EL (cell line): ENCODE measurements around the gene GRM7.

ENCODE experiments used
- DNase-seq: peaks from one replicate; pipeline ENCODE4 v3.0.0-alpha.2; 2016

The GRM7 gene

GRCh38 chr3:7160689-7161088 lies 299.8 kb downstream of the GRM7 start:
- DNase-seq, result no peak

GRCh38 chr3:7166460-7166859 lies 305.5 kb downstream of the GRM7 start:
- no peak for DNase-seq

- no peak for DNase-seq
Measured at GRCh38 chr3:7171493-7171892, 310.6 kb downstream of the GRM7 start.

- no peak for DNase-seq
Measured at GRCh38 chr3:7172996-7173395, 312.1 kb downstream of the GRM7 start.

- DNase-seq, result no peak
Measured at GRCh38 chr3:7188551-7188950, 327.6 kb downstream of the GRM7 start.

- no peak for DNase-seq
Measured at GRCh38 chr3:7190095-7190494, 329.2 kb downstream of the GRM7 start.

- DNase-seq, result no peak
Measured at GRCh38 chr3:7193269-7193668, 332.4 kb downstream of the GRM7 start.

- DNase-seq, result no peak
Measured at GRCh38 chr3:7194071-7194835, 333.3 kb downstream of the GRM7 start.

- no peak for DNase-seq
Measured at GRCh38 chr3:7195934-7196333, 335.0 kb downstream of the GRM7 start.

GRCh38 chr3:7201784-7202183 lies 340.9 kb downstream of the GRM7 start:
- no peak for DNase-seq

GRCh38 chr3:7203969-7204847 lies 343.3 kb downstream of the GRM7 start:
- DNase-seq, result no peak

GRCh38 chr3:7204848-7205156 lies 343.9 kb downstream of the GRM7 start:
- DNase-seq, result no peak

GRCh38 chr3:7205535-7205934 lies 344.6 kb downstream of the GRM7 start:
- no peak for DNase-seq

GRCh38 chr3:7205962-7206361 lies 345.0 kb downstream of the GRM7 start:
- no peak for DNase-seq

- DNase-seq, result no peak
Measured at GRCh38 chr3:7207125-7207524, 346.2 kb downstream of the GRM7 start.

GRCh38 chr3:7207928-7208327 lies 347.0 kb downstream of the GRM7 start:
- DNase-seq, result no peak

GRCh38 chr3:7209098-7209497 lies 348.2 kb downstream of the GRM7 start:
- DNase-seq, result no peak

- no peak for DNase-seq
Measured at GRCh38 chr3:7211740-7212139, 350.8 kb downstream of the GRM7 start.

- DNase-seq, result no peak
Measured at GRCh38 chr3:7215706-7216105, 354.8 kb downstream of the GRM7 start.

- no peak for DNase-seq
Measured at GRCh38 chr3:7226393-7226792, 365.5 kb downstream of the GRM7 start.

GRCh38 chr3:7238565-7239295 lies 377.8 kb downstream of the GRM7 start:
- DNase-seq, result no peak

GRCh38 chr3:7241584-7242302 lies 380.8 kb downstream of the GRM7 start:
- DNase-seq, result no peak

- no peak for DNase-seq
Measured at GRCh38 chr3:7242303-7242635, 381.4 kb downstream of the GRM7 start.
